Astrocyte (in vitro differentiated cells and primary cell): ENCODE results near the gene IMMP2L.

Source experiments
- EZH2 ChIP-seq: IDR thresholded peaks from 2 replicates; pipeline ENCODE4 v1.6.1; 2012; ENCODE audit warnings: mild to moderate bottlenecking, low read length, inconsistent platforms; ENCODE audit not compliant: insufficient read depth
- TF ChIP-seq, protein P1 (sequence below): IDR thresholded peaks from 2 replicates; pipeline ENCODE4 v1.5.1; 2011; ENCODE audit warnings: low read depth, mild to moderate bottlenecking, inconsistent platforms, low read length, moderate library complexity; ENCODE audit not compliant: insufficient read depth

DNA sequence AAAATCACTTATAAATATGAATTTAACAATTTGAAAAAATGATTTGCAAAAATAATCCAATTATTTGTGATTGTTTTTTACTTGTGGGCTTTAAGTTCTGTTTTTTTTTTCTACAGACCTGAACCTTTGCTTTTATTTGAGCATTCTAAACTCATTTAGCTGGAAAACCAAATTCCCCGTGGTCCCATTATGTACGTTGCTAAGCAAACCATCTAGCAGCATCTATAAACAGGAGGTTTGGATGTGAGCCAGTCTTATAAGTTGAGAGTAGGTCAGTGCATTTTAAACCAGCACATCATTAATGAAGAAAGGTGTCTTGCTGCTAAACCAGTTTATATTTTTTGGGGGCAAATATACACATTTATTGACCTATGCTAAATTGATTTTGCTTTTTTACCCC lies 394.1 kb downstream of the IMMP2L start:
- TF ChIP-seq, protein P1, sequence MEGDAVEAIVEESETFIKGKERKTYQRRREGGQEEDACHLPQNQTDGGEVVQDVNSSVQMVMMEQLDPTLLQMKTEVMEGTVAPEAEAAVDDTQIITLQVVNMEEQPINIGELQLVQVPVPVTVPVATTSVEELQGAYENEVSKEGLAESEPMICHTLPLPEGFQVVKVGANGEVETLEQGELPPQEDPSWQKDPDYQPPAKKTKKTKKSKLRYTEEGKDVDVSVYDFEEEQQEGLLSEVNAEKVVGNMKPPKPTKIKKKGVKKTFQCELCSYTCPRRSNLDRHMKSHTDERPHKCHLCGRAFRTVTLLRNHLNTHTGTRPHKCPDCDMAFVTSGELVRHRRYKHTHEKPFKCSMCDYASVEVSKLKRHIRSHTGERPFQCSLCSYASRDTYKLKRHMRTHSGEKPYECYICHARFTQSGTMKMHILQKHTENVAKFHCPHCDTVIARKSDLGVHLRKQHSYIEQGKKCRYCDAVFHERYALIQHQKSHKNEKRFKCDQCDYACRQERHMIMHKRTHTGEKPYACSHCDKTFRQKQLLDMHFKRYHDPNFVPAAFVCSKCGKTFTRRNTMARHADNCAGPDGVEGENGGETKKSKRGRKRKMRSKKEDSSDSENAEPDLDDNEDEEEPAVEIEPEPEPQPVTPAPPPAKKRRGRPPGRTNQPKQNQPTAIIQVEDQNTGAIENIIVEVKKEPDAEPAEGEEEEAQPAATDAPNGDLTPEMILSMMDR, result no peak
- TF ChIP-seq EZH2, result no peak
